Aorta (tissue), 5 donors: ENCODE data around the gene ENDOV. TPM values are rescaled to one million over a fixed set of nuclear protein-coding genes. Genes with fewer than 3 reads are reported as not detected.

ENCODE experiments used
- ATAC-seq: fragments of 200-7000 bp; cut with Tn5 transposase; one replicate; pipeline ENCODE4 v1.9.1; 2022; ENCODE audit warnings: moderate library complexity; ENCODE audit not compliant: low FRiP score
- DNase-seq, 2 donors: peaks; one replicate each; pipeline ENCODE4 v3.0.0-alpha.2; 2020
- H3K27ac ChIP-seq, 2 donors: one replicate each; pipeline ENCODE4 v1.5.1; 2013; ENCODE audit warnings: low read length in 2 of 2, mild to moderate bottlenecking in 2 of 2, moderate library complexity in 2 of 2, control low read depth in 1 of 2, inconsistent platforms in 1 of 2, low read depth in 1 of 2
- H3K27me3 ChIP-seq, 2 donors: one replicate each; pipeline ENCODE4 v1.6.1; 2013; ENCODE audit warnings: control low read depth in 1 of 2, low read length in 1 of 2, mild to moderate bottlenecking in 1 of 2, moderate library complexity in 1 of 2; ENCODE audit not compliant: insufficient read depth in 2 of 2, control insufficient read depth in 1 of 2
- H3K36me3 ChIP-seq, 2 donors: one replicate each; pipeline ENCODE4 v1.6.1; 2013; ENCODE audit warnings: control low read depth in 1 of 2, low read length in 1 of 2, mild to moderate bottlenecking in 1 of 2; ENCODE audit not compliant: insufficient read depth in 2 of 2, control insufficient read depth in 1 of 2
- H3K4me1 ChIP-seq, 2 donors: one replicate each; pipeline ENCODE4 v1.6.1; 2013; ENCODE audit warnings: low read length in 2 of 2, control low read depth in 1 of 2, mild to moderate bottlenecking in 1 of 2, moderate library complexity in 1 of 2; ENCODE audit not compliant: insufficient read depth in 2 of 2, control insufficient read depth in 1 of 2
- H3K4me3 ChIP-seq, 2 donors: one replicate each; pipeline ENCODE4 v1.5.1; 2013; ENCODE audit warnings: low read length in 2 of 2, control low read depth in 1 of 2, mild to moderate bottlenecking in 1 of 2
- H3K9me3 ChIP-seq: one replicate; pipeline ENCODE4 v1.6.1; 2013; ENCODE audit warnings: mild to moderate bottlenecking, low read length; ENCODE audit not compliant: control insufficient read depth
- WGBS, 2 donors: extraction: QIAGEN DNeasy Blood & Tissue Kit; methylation state at CpG; one replicate each; pipeline ENCODE4 v1.1.7; 2013; 5-methylcytosine and 5-hydroxymethylcytosine counted together
- intact Hi-C, 2 donors: fragments of 100-400 bp; cut with DNase I; formaldehyde crosslinking; loops; one replicate each; pipeline versions ENCODE4 v1.14.2 to v1.15.0; 2022
- polyA plus RNA-seq, 2 donors: library from polyadenylated mRNA; stranded (reverse); fragments of 200-250 nt; gene quantifications; one replicate each; pipeline ENCODE4 v1.2.3, GENCODE V29; 2013
- total RNA-seq, 2 donors: library from RNA; stranded (reverse); fragmentation: NEBNext Ultra II Directional; extraction: Animal tissue kit (Norgen Biotek cat#: 25700); gene quantifications; one replicate each; pipeline ENCODE4 v1.2.1, GENCODE V29; 2021
- donor health status: healthy with polysubstance abuse.
- donor health status: Bipolar disorder and iron deficiency.
- donor health status: DM: no; HTN: no; CAD: no.
- donor health status: DM: no; HTN: no; CAD: no.
- donor health status: DM: yes; HTN: yes; CAD: no.

Gene ENDOV
- total and polyA plus RNA-seq, 4 donors: 14.3 to 28.2 (median 20.4) TPM

GRCh38 chr17:80374732-80375585 is 40.0 kb upstream of the ENDOV start:
- peak in 1 of 2 donors; percentile 43 for DNase-seq
- Histone ChIP-seq H3K27me3 (no peaks in the 10 kb centered on the region), H3K4me1 (no peaks in the 10 kb centered on the region), H3K36me3 (peaks cover 0 to 20% of the 10 kb centered on the region in 2 donors), H3K4me3 (no peak overlapping the region), H3K9me3 (no peaks in the 10 kb centered on the region), H3K27ac (no peak overlapping the region)
- 72 to 74% methylated on average over 14 of the region's 14 CpGs for WGBS, 2 donors
- intact Hi-C loops: no loop called here
- ATAC-seq: no peak

DNA sequence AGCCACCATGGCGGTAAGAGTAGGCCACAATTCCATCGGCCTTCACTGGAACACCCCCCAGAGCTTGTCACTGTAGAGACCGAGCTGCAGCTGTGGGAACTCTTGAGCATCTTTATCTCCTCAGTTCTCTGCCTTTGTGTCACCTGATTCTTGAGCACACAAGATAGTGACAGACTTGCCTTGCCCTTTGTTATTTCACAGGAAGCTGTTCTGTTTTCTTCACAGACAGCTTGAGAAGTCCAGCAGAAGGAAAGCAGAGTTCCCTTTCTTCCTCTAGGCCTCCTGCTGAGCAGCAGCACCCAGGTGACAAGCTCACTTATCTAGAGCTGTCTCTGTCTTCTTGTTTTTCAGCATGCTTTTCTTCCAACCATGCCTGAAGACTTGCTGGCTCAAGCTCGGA is 38.4 kb upstream of the ENDOV start:
- no peak for ATAC-seq
- H3K4me3 ChIP-seq: no peak overlapping the region
- intact Hi-C loops: no loop called here

DNA sequence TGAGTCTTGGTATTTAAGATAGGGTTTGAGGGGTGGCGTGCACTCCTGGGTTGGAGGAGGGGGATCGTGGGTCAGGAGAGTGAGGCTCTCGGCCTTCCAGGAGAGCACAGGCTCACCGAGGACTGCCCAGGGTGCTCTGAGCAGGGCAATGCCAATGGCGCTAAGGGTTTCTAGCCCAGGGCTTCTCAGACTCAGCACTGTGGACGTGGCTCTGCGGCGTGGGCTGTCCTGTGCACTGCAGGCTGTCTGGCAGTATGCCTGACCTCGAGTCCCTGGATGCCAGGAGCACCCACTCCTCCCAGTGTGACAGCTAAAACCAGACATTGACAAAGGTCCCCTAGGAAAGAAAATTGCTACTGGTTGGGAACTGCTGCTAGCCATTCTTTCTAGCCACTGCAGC is 37.2 kb upstream of the ENDOV start:
- intact Hi-C loops: no loop called here
- ATAC-seq: no peak
- H3K36me3 ChIP-seq: peaks cover 0 to 26% of the 10 kb centered on the region in 2 donors
- WGBS, 2 donors: 88 to 90% methylated on average over 9 of the region's 9 CpGs
- no peaks in the 10 kb centered on the region for H3K9me3 ChIP-seq
- H3K27ac ChIP-seq: no peak overlapping the region
- H3K27me3 ChIP-seq: no peaks in the 10 kb centered on the region
- peak in 1 of 2 donors; percentile 56 for DNase-seq
- no peak overlapping the region for H3K4me3 ChIP-seq
- H3K4me1 ChIP-seq: no peaks in the 10 kb centered on the region

More for the DNA sequence above, 38.4 kb upstream of the ENDOV start:
- WGBS, 2 donors: 93 to 95% methylated on average over 4 of the region's 4 CpGs
- no peaks in the 10 kb centered on the region for H3K9me3 ChIP-seq
- H3K27ac ChIP-seq: no peak overlapping the region
- H3K27me3 ChIP-seq: no peaks in the 10 kb centered on the region
- H3K4me1 ChIP-seq: no peaks in the 10 kb centered on the region
- peak in 1 of 2 donors; percentile 10 for DNase-seq
- peaks cover 0 to 24% of the 10 kb centered on the region in 2 donors for H3K36me3 ChIP-seq

- ATAC-seq (no peak), DNase-seq (no peak)
- Histone ChIP-seq H3K27me3 (no peaks in the 10 kb centered on the region), H3K36me3 (peaks cover 4 to 27% of the 10 kb centered on the region in 2 donors), H3K27ac (no peak overlapping the region), H3K9me3 (no peaks in the 10 kb centered on the region), H3K4me1 (no peaks in the 10 kb centered on the region), H3K4me3 (no peak overlapping the region)
- intact Hi-C loops: no loop called here
- WGBS, 2 donors: 89 to 92% methylated on average over 9 of the region's 9 CpGs
Measured at GRCh38 chr17:80379348-80379747, 35.6 kb upstream of the ENDOV start.

DNA sequence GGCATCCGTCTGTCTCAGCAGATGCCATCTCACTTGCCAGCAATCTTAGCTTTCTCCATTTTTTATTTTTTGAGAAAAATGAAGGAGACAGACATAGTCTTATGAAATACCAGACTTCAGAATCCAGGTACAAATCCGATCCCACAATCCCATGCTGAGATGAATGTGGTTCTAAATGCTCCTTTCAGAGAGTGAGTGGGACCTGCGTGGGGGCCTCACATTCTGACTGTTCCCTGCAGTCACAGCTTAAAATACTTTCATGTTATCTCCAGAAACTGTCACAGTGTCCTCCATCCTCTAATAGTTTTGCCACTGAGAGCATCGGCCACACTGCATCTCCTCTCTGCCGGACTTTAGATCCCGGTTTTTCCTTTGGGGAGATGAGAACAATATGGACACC is 34.9 kb upstream of the ENDOV start:
- Histone ChIP-seq H3K4me1 (no peaks in the 10 kb centered on the region), H3K27me3 (no peaks in the 10 kb centered on the region), H3K36me3 (peaks cover 4 to 31% of the 10 kb centered on the region in 2 donors), H3K27ac (no peak overlapping the region), H3K4me3 (no peak overlapping the region), H3K9me3 (no peaks in the 10 kb centered on the region)
- WGBS, 2 donors: 93 to 94% methylated on average over 6 of the region's 6 CpGs
- intact Hi-C loops: no loop called here
- ATAC-seq (no peak), DNase-seq (no peak)

DNA sequence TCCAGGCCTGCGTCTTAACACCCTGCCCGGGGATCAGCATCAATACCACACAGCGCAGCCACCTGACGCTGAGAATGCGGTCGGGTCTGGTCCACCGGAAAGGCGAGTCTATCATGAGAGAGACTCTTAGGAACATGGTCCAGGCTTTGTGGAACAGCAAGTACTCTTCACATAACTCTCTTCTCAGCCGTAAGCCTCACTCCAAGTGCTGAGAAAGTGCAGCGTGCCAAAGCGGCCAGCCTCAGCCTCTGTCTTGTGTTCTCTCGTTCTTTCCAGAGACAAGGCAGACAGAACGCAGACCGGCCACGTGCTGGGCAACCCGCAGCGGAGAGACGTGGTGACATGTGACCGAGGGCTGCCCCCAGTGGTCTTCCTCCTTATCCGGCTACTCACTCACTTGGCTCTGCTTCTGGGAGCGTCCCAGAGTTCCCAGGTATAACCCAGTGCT is 34.4 kb upstream of the ENDOV start:
- no peak overlapping the region for H3K4me3 ChIP-seq
- peaks cover 4 to 31% of the 10 kb centered on the region in 2 donors for H3K36me3 ChIP-seq
- H3K27ac ChIP-seq: no peak overlapping the region
- H3K9me3 ChIP-seq: no peaks in the 10 kb centered on the region
- intact Hi-C loops: no loop called here
- 86 to 87% methylated on average over 21 of the region's 21 CpGs for WGBS, 2 donors
- no peaks in the 10 kb centered on the region for H3K4me1 ChIP-seq
- no peaks in the 10 kb centered on the region for H3K27me3 ChIP-seq
- ATAC-seq (no peak), DNase-seq (no peak)

DNA sequence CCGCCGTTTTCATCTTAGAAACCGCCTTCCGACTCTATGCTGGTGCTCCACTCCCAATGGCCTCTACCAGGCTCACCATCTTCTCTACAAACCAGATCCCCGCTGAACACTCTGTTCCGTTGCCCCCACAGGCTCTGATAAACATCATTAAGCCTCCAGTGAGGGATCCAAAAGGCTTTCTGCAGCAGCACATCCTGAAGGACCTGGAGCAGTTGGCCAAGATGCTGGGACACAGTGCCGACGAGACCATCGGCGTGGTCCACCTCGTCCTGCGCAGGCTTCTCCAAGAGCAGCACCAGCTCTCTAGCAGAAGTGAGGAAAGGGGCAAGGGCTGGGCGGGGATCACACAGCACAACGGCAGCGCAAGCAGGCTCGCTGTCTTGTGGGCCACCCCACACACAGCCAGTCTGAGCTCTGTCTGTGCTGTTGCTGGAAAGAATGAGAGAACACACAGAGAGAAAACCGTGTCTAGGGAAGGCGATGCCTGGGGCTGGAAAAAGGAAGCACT is 33.5 kb upstream of the ENDOV start:
- ATAC-seq (no peak), DNase-seq (no peak)
- Histone ChIP-seq H3K4me1 (no peaks in the 10 kb centered on the region), H3K36me3 (peaks cover 4 to 28% of the 10 kb centered on the region in 2 donors), H3K27me3 (no peaks in the 10 kb centered on the region), H3K27ac (no peak overlapping the region), H3K4me3 (no peak overlapping the region), H3K9me3 (no peaks in the 10 kb centered on the region)
- intact Hi-C loops: no loop called here
- 92 to 94% methylated on average over 18 of the region's 18 CpGs for WGBS, 2 donors

GRCh38 chr17:80382446-80382845 is 32.5 kb upstream of the ENDOV start:
- no peaks in the 10 kb centered on the region for H3K27me3 ChIP-seq
- no peaks in the 10 kb centered on the region for H3K9me3 ChIP-seq
- intact Hi-C loops: no loop called here
- H3K4me1 ChIP-seq: no peaks in the 10 kb centered on the region
- peaks cover 4 to 22% of the 10 kb centered on the region in 2 donors for H3K36me3 ChIP-seq
- 89% methylated on average over 3 of the region's 3 CpGs for WGBS, 2 donors
- H3K27ac ChIP-seq: no peak overlapping the region
- H3K4me3 ChIP-seq: no peak overlapping the region
- no peak for DNase-seq
- ATAC-seq: no peak

DNA sequence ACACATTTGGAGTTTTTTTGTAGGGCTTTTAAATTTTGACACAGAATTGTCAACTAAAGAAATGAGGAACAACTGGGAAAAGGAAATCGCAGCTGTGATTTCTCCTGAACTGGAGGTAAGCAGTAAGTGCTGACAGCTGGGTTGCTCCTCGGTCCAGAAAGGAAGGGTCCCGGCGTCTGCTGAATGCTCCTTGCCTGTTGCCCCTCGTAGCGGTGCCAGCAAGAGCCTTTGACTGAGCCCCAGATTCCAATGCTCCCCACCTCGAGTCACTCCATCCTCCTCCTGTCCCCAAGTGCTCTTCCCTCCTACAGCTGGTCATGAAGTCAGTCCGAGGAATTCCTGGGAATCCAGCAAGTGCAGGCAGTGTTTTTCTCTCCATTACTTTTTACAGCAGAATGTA is 32.0 kb upstream of the ENDOV start:
- Histone ChIP-seq H3K4me1 (no peaks in the 10 kb centered on the region), H3K36me3 (peaks cover 4 to 17% of the 10 kb centered on the region in 2 donors), H3K27me3 (no peaks in the 10 kb centered on the region), H3K27ac (no peak overlapping the region), H3K4me3 (no peak overlapping the region), H3K9me3 (no peaks in the 10 kb centered on the region)
- DNase-seq: no peak
- no peak for ATAC-seq
- WGBS, 2 donors: 79 to 85% methylated on average over 8 of the region's 8 CpGs
- intact Hi-C loops: no loop called here
